HEK293T (cell line): Measurements from ENCODE around the gene ITGB5.

Experiments used
- CTCF ChIA-PET: fragments of 350-600 bp; formaldehyde crosslinking; extraction: SDS; loops from one replicate; lab custom pipeline; 2021; ENCODE audit warnings: antibody characterized with exemption, inconsistent platforms; lab: Yijun Ruan, JAX
- POLR2A ChIA-PET: fragments of 350-600 bp; formaldehyde crosslinking; extraction: SDS; loops from one replicate; lab custom pipeline; 2020; ENCODE audit warnings: antibody characterized with exemption, inconsistent platforms; lab: Yijun Ruan, JAX
- DNase-seq: peaks from one replicate; pipeline ENCODE4 v3.0.0; 2012; ENCODE audit warnings: mixed read lengths; ENCODE audit errors: extremely low spot score
- ARNT ChIP-seq: fragments of 450-650 bp; IDR thresholded peaks from 2 replicates; pipeline ENCODE4 v1.6.1; 2017; ENCODE audit warnings: mild to moderate bottlenecking
- BHLHE40 ChIP-seq: fragments of 450-650 bp; IDR thresholded peaks from 2 replicates; pipeline ENCODE4 v1.6.1; 2016; ENCODE audit warnings: mild to moderate bottlenecking, moderate library complexity, borderline replicate concordance
- CTBP1 ChIP-seq: fragments of 450-650 bp; IDR thresholded peaks from 2 replicates; pipeline ENCODE4 v1.6.1; 2016; ENCODE audit warnings: borderline replicate concordance
- ELF4 ChIP-seq: fragments of 450-650 bp; IDR thresholded peaks from 2 replicates; pipeline ENCODE4 v1.6.1; 2017; ENCODE audit warnings: antibody characterized with exemption
- FOXA1 ChIP-seq: fragments of 450-650 bp; IDR thresholded peaks from 2 replicates; pipeline ENCODE4 v1.6.1; 2016; ENCODE audit warnings: mild to moderate bottlenecking
- FOXK2 ChIP-seq: fragments of 450-650 bp; IDR thresholded peaks from 2 replicates; pipeline ENCODE4 v1.6.1; 2016; ENCODE audit warnings: mild to moderate bottlenecking
- FOXM1 ChIP-seq: fragments of 450-650 bp; IDR thresholded peaks from 2 replicates; pipeline ENCODE4 v1.6.1; 2017; ENCODE audit warnings: mild to moderate bottlenecking, borderline replicate concordance
- HDGF ChIP-seq: fragments of 450-650 bp; IDR thresholded peaks from 2 replicates; pipeline ENCODE4 v1.6.1; 2017; ENCODE audit warnings: antibody characterized with exemption, borderline replicate concordance
- L3MBTL2 ChIP-seq: fragments of 450-650 bp; conservative IDR thresholded peaks from 2 replicates; pipeline ENCODE4 v1.6.1; 2016; ENCODE audit warnings: mild to moderate bottlenecking
- LEF1 ChIP-seq: fragments of 450-650 bp; IDR thresholded peaks from 2 replicates; pipeline ENCODE4 v1.6.1; 2017; ENCODE audit warnings: mild to moderate bottlenecking, borderline replicate concordance
- NFRKB ChIP-seq: fragments of 450-650 bp; IDR thresholded peaks from 2 replicates; pipeline ENCODE4 v1.6.1; 2016; ENCODE audit warnings: mild to moderate bottlenecking, moderate library complexity
- PKNOX1 ChIP-seq: fragments of 450-650 bp; IDR thresholded peaks from 2 replicates; pipeline ENCODE4 v1.6.1; 2016
- SP1 ChIP-seq: fragments of 450-650 bp; IDR thresholded peaks from 2 replicates; pipeline ENCODE4 v1.6.1; 2017
- SUZ12 ChIP-seq: fragments of 450-650 bp; IDR thresholded peaks from 2 replicates; pipeline ENCODE4 v1.6.1; 2016; ENCODE audit warnings: mild to moderate bottlenecking
- TARDBP ChIP-seq: fragments of 450-650 bp; IDR thresholded peaks from 2 replicates; pipeline ENCODE4 v1.6.1; 2016
- ZNF384 ChIP-seq: fragments of 450-650 bp; IDR thresholded peaks from 2 replicates; pipeline ENCODE4 v1.6.1; 2016

The ITGB5 gene

GRCh38 chr3:124887932-124888298, 750 bp upstream of the ITGB5 start:
- DNase-seq, result no peak
- CTCF ChIA-PET, result interaction anchor here (1.9 kb wide), 1 partner anchor 13 kb away, joined by 6 read pairs; no protein-coding TSS in a partner anchor
- POLR2A ChIA-PET, result interaction anchor here (1.0 to 1.4 kb wide), 2 partner anchors 8 to 80 kb away, joined by 3 to 6 read pairs; no protein-coding TSS in a partner anchor
- TF ChIP-seq FOXA1 (no peak), ZNF384 (no peak), NFRKB (no peak), ELF4 (no peak), FOXK2 (no peak), SP1 (no peak), L3MBTL2 (no peak), TARDBP (no peak), SUZ12 (no peak), ARNT (no peak), FOXM1 (no peak), PKNOX1 (no peak), HDGF (no peak), LEF1 (no peak), BHLHE40 (no peak), CTBP1 (no peak)

GRCh38 chr3:124886168-124887056, 753 bp downstream of the ITGB5 start:
- DNase-seq, result peak; percentile 42
- CTCF ChIA-PET, result interaction anchor here (0.6 to 1.9 kb wide), 3 partner anchors 15 to 548 kb away, joined by 3 to 6 read pairs (median 5); no protein-coding TSS in a partner anchor
- TF ChIP-seq ELF4 (no peak), PKNOX1 (no peak), L3MBTL2 (no peak), SUZ12 (no peak)
- POLR2A ChIA-PET, result interaction anchor here (0.6 to 1.4 kb wide), 4 partner anchors 9 to 78 kb away, joined by 3 to 6 read pairs (median 3); no protein-coding TSS in a partner anchor

GRCh38 chr3:124885466-124886167, 1.5 kb downstream of the ITGB5 start:
- POLR2A ChIA-PET, result no interaction called here
- TF ChIP-seq NFRKB, result no peak
- CTCF ChIA-PET, result interaction anchor here (1.6 kb wide), 1 partner anchor 125 kb away, joined by 5 read pairs; no protein-coding TSS in a partner anchor
- no peak for DNase-seq

GRCh38 chr3:124884474-124885101, 2.6 kb downstream of the ITGB5 start:
- no peak for TF ChIP-seq FOXA1
- no peak for TF ChIP-seq PKNOX1
- TF ChIP-seq SUZ12, result no peak
- TF ChIP-seq FOXM1, result no peak
- TF ChIP-seq FOXK2, result no peak
- no peak for TF ChIP-seq NFRKB
- TF ChIP-seq ELF4, result no peak
- TF ChIP-seq L3MBTL2, result no peak
- no peak for TF ChIP-seq TARDBP
- no peak for TF ChIP-seq ARNT
- TF ChIP-seq ZNF384, result no peak
- no peak for TF ChIP-seq HDGF
- no peak for TF ChIP-seq SP1
- no peak for TF ChIP-seq CTBP1
- no peak for TF ChIP-seq BHLHE40
- TF ChIP-seq LEF1, result no peak
- POLR2A ChIA-PET, result no interaction called here
- CTCF ChIA-PET, result no interaction called here
- no peak for DNase-seq

- POLR2A ChIA-PET, result no interaction called here
- DNase-seq, result no peak
- TF ChIP-seq TARDBP, result no peak
- no peak for TF ChIP-seq NFRKB
- no peak for TF ChIP-seq SP1
- no peak for TF ChIP-seq SUZ12
- no peak for TF ChIP-seq BHLHE40
- no peak for TF ChIP-seq CTBP1
- no peak for TF ChIP-seq FOXK2
- TF ChIP-seq PKNOX1, result no peak
- no peak for TF ChIP-seq ELF4
- TF ChIP-seq FOXA1, result no peak
- TF ChIP-seq L3MBTL2, result no peak
- TF ChIP-seq FOXM1, result no peak
- TF ChIP-seq ZNF384, result no peak
- no peak for TF ChIP-seq LEF1
- TF ChIP-seq ARNT, result no peak
- no peak for TF ChIP-seq HDGF
- CTCF ChIA-PET, result no interaction called here
Measured at GRCh38 chr3:124883766-124884473, 3.2 kb downstream of the ITGB5 start.
